Measurements from ENCODE around the gene TRERF1.

DNA sequence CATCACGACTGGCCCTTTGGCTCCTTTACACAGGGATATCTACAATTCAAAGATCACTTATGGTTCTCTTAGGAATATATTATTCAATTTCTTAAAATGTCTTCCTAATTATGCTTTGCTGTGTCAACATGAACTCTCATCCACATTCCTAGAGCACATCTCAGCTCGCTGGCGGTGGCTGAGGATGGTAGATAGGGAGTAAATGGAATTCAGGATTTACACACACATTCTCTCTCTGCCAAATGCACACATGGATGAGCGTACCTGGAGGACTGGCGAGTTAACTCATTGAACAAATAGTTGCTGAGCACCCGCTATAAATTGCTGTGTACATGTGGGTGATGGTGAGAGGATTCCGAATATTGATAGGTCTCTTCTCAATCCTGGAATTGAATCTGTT lies 229.3 kb downstream of the TRERF1 start:
- TF ChIP-seq CTCF (IDR thresholded peaks at IDR 0.05) (no peak), POLR2A (IDR thresholded peaks at IDR 0.05) (no peak), EP300 (IDR thresholded peaks at IDR 0.05) (no peak), POLR2AphosphoS5 (IDR thresholded peaks at IDR 0.05) (no peak)

All from suprapubic skin (tissue), 4 donors.